HepG2 (cell line): ENCODE data around the gene GRID1. TPM values are rescaled to one million over a fixed set of nuclear protein-coding genes. Genes with fewer than 3 reads are reported as not detected.

Experiments used
- ARID2 ChIP-seq: sonication (generic); formaldehyde crosslinking; IDR thresholded peaks from 2 replicates; pipeline ENCODE4 v1.8.1; 2022; ENCODE audit warnings: mild to moderate bottlenecking, missing genetic modification reagents, borderline replicate concordance
- EED ChIP-seq: sonication (generic); formaldehyde crosslinking; IDR thresholded peaks from 2 replicates; pipeline ENCODE4 v1.5.0; 2020; ENCODE audit warnings: mild to moderate bottlenecking, missing genetic modification reagents
- MAF1 ChIP-seq: sonication (generic); formaldehyde crosslinking; IDR thresholded peaks from 2 replicates; pipeline ENCODE4 v1.5.0; 2020; ENCODE audit warnings: missing genetic modification reagents, borderline replicate concordance
- MAZ ChIP-seq, 2 experiments: sonication (generic) in 1 of 2; formaldehyde crosslinking in 1 of 2; IDR thresholded peaks; 2 replicates each; pipeline versions ENCODE4 v1.5.0 to v1.6.1; 2012 to 2020; ENCODE audit warnings: low read depth in 2 of 2, mild to moderate bottlenecking in 2 of 2, borderline replicate concordance in 1 of 2, improper control_type of control experiment in 1 of 2, low read length in 1 of 2, missing genetic modification reagents in 1 of 2, moderate library complexity in 1 of 2
- NFKB2 ChIP-seq: sonication (generic); formaldehyde crosslinking; IDR thresholded peaks from 2 replicates; pipeline ENCODE4 v1.4.0; 2020; ENCODE audit warnings: missing genetic modification reagents, borderline replicate concordance
- RAD51 ChIP-seq: fragments of 450-650 bp; IDR thresholded peaks from 2 replicates; pipeline ENCODE4 v1.6.1; 2016; ENCODE audit warnings: borderline replicate concordance
- RBAK ChIP-seq: sonication (generic); formaldehyde crosslinking; IDR thresholded peaks from 2 replicates; pipeline ENCODE4 v1.5.1; 2020; ENCODE audit warnings: mild to moderate bottlenecking, missing genetic modification reagents
- RFX5 ChIP-seq: IDR thresholded peaks from 2 replicates; pipeline ENCODE4 v1.6.1; 2011; ENCODE audit warnings: low read depth, low read length, improper control_type of control experiment
- SNAPC2 ChIP-seq: sonication (generic); formaldehyde crosslinking; IDR thresholded peaks from 2 replicates; pipeline ENCODE4 v1.8.1; 2022; ENCODE audit warnings: mild to moderate bottlenecking, missing genetic modification reagents
- ZBTB3 ChIP-seq: sonication (generic); formaldehyde crosslinking; IDR thresholded peaks from 2 replicates; pipeline ENCODE4 v1.4.0; 2020; ENCODE audit warnings: low read depth, mild to moderate bottlenecking, moderate library complexity, missing genetic modification reagents, borderline replicate concordance
- ZNF652 ChIP-seq: IDR thresholded peaks from 2 replicates; pipeline ENCODE4 v1.6.1; 2016; ENCODE audit warnings: low read depth, borderline replicate concordance
- ZNF672 ChIP-seq: sonication (generic); formaldehyde crosslinking; IDR thresholded peaks from 2 replicates; pipeline ENCODE4 v1.8.1; 2022; ENCODE audit warnings: missing genetic modification reagents
- ZZZ3 ChIP-seq: sonication (generic); formaldehyde crosslinking; IDR thresholded peaks from 2 replicates; pipeline ENCODE4 v1.4.0; 2020; ENCODE audit warnings: missing genetic modification reagents, mild to moderate bottlenecking, borderline replicate concordance
- polyA plus RNA-seq, 8 experiments: library from polyadenylated mRNA; depleted of rRNA in 3 of 8; stranded (reverse) in 7 of 8; unstranded in 1 of 8; fragments of >200 nt; fragmentation: Illumina TruSeq in 4 of 8; extraction: Trizol in 4 of 8; gene quantifications; 2 replicates each; pipeline versions ENCODE4 v1.2.1 to v1.2.3, GENCODE V29; 2011 to 2016; ENCODE audit warnings: low read depth in 4 of 8, missing spikeins in 1 of 8, mixed read lengths in 1 of 8; ENCODE audit not compliant: insufficient read depth in 1 of 8
- total RNA-seq, 5 experiments: library from RNA; depleted of rRNA; stranded (reverse); fragments of >200 nt; fragmentation: Illumina TruSeq; extraction: Trizol; gene quantifications; 2 replicates each; pipeline ENCODE4 v1.2.3, GENCODE V29; 2016; ENCODE audit warnings: low read depth in 1 of 5
- TF ChIP-seq, protein P1 (sequence below): sonication (generic); formaldehyde crosslinking; IDR thresholded peaks from 2 replicates; pipeline ENCODE4 v1.4.0; 2020; ENCODE audit warnings: missing genetic modification reagents, borderline replicate concordance
- TF ChIP-seq, protein P2 (sequence below): sonication (generic); formaldehyde crosslinking; conservative IDR thresholded peaks from 2 replicates; pipeline ENCODE4 v1.8.0; 2022; ENCODE audit warnings: missing genetic modification reagents
- TF ChIP-seq, protein P3 (sequence below): sonication (generic); formaldehyde crosslinking; IDR thresholded peaks from 2 replicates; pipeline ENCODE4 v1.4.0; 2020; ENCODE audit warnings: missing genetic modification reagents, borderline replicate concordance
- TF ChIP-seq, protein P4 (sequence below): sonication (generic); formaldehyde crosslinking; IDR thresholded peaks from 2 replicates; pipeline ENCODE4 v1.5.1; 2020; ENCODE audit warnings: missing genetic modification reagents, mild to moderate bottlenecking, borderline replicate concordance
- TF ChIP-seq, protein P5 (sequence below): IDR thresholded peaks from 2 replicates; pipeline ENCODE4 v1.6.1; 2016; ENCODE audit warnings: low read depth

GRID1 gene
- total and polyA plus RNA-seq, 2 of the 13 experiments (the other 11 are each of a cell fraction or from before 2014, with no cell fraction given), result 0.05 TPM; not detected in 1

DNA sequence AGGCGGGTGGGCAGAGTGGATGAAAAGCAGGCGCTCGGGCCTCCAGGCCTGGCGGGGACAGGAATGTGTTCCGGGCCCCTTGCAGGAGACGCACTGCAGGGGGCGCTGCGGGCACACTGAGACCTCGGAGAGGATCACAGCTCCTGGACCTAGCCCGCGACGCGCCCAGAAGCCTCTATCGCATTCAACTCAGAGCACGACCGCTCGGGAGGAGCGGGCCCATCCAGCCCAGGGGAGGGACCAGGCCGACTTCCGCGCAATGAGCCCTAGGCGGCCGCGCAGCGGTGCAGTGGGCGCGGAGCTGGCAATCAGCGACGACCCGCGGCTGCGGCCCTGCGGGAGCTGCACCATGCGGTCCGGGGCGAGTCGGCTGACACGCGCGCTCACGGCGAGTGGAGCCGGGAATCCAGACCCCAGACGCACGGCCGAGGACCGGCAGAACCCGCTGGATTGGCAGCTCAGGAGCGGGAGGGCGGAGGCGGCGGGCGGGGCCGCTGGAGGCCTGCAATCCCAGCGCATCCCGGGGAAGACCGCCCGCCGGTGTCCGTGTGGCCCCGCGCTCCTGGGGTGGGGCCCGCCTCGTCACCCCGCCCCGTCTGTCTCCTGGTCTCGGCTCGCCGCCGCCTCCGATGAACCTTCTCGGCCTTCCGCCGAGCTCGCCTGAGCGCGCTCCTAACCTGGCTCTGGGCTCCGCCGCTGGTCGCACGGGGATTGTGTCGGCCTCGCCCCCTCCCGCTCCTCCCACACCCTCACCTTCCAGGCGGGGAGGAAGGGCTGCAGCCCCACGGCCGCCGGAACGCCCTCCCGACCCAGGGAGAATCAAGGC lies 33.5 kb upstream of the GRID1 start (continued):
- TF ChIP-seq, protein P1, sequence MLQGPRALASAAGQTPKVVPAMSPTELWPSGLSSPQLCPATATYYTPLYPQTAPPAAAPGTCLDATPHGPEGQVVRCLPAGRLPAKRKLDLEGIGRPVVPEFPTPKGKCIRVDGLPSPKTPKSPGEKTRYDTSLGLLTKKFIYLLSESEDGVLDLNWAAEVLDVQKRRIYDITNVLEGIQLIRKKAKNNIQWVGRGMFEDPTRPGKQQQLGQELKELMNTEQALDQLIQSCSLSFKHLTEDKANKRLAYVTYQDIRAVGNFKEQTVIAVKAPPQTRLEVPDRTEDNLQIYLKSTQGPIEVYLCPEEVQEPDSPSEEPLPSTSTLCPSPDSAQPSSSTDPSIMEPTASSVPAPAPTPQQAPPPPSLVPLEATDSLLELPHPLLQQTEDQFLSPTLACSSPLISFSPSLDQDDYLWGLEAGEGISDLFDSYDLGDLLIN, result no peak; the same call in 1 of the 2 replicates
- no peak for TF ChIP-seq RAD51
- TF ChIP-seq ZBTB3 (CRISPR knock-in tag), result no peak; the same call in 1 of the 2 replicates
- TF ChIP-seq, protein P2, sequence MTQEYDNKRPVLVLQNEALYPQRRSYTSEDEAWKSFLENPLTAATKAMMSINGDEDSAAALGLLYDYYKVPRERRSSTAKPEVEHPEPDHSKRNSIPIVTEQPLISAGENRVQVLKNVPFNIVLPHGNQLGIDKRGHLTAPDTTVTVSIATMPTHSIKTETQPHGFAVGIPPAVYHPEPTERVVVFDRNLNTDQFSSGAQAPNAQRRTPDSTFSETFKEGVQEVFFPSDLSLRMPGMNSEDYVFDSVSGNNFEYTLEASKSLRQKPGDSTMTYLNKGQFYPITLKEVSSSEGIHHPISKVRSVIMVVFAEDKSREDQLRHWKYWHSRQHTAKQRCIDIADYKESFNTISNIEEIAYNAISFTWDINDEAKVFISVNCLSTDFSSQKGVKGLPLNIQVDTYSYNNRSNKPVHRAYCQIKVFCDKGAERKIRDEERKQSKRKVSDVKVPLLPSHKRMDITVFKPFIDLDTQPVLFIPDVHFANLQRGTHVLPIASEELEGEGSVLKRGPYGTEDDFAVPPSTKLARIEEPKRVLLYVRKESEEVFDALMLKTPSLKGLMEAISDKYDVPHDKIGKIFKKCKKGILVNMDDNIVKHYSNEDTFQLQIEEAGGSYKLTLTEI (CRISPR knock-in tag), result no peak
- TF ChIP-seq MAF1, result peak; percentile 54; the same call in 1 of the 2 replicates
- TF ChIP-seq RBAK (CRISPR knock-in tag), result no peak
- no peak for TF ChIP-seq ZNF652
- peak; percentile 15; the same call in 1 of the 2 replicates for TF ChIP-seq ZZZ3 (CRISPR knock-in tag)
- peak; percentile 58 for TF ChIP-seq MAZ (IDR thresholded peaks at IDR 0.05; ENCODE audit: borderline replicate concordance, low read depth, low read length)
- TF ChIP-seq MAZ (CRISPR knock-in tag; IDR thresholded peaks at IDR 0.05; ENCODE audit: low read depth), result peak; percentile 72
- TF ChIP-seq EED (CRISPR knock-in tag), result no peak; the same call in 1 of the 2 replicates
- TF ChIP-seq, protein P3, sequence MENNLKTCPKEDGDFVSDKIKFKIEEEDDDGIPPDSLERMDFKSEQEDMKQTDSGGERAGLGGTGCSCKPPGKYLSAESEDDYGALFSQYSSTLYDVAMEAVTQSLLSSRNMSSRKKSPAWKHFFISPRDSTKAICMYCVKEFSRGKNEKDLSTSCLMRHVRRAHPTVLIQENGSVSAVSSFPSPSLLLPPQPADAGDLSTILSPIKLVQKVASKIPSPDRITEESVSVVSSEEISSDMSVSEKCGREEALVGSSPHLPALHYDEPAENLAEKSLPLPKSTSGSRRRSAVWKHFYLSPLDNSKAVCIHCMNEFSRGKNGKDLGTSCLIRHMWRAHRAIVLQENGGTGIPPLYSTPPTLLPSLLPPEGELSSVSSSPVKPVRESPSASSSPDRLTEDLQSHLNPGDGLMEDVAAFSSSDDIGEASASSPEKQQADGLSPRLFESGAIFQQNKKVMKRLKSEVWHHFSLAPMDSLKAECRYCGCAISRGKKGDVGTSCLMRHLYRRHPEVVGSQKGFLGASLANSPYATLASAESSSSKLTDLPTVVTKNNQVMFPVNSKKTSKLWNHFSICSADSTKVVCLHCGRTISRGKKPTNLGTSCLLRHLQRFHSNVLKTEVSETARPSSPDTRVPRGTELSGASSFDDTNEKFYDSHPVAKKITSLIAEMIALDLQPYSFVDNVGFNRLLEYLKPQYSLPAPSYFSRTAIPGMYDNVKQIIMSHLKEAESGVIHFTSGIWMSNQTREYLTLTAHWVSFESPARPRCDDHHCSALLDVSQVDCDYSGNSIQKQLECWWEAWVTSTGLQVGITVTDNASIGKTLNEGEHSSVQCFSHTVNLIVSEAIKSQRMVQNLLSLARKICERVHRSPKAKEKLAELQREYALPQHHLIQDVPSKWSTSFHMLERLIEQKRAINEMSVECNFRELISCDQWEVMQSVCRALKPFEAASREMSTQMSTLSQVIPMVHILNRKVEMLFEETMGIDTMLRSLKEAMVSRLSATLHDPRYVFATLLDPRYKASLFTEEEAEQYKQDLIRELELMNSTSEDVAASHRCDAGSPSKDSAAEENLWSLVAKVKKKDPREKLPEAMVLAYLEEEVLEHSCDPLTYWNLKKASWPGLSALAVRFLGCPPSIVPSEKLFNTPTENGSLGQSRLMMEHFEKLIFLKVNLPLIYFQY, result peak; percentile 82
- 0 out of 2 replicates have a peak, but pooled peaks have one; percentile 28 for TF ChIP-seq ARID2 (CRISPR knock-in tag)
- no peak for TF ChIP-seq RFX5
- TF ChIP-seq NFKB2 (CRISPR knock-in tag), result peak; percentile 75; the same call in 1 of the 2 replicates
- no peak for TF ChIP-seq ZNF672 (CRISPR knock-in tag)
- peak; percentile 15; the same call in 1 of the 2 replicates for TF ChIP-seq SNAPC2 (CRISPR knock-in tag)
- TF ChIP-seq, protein P4, sequence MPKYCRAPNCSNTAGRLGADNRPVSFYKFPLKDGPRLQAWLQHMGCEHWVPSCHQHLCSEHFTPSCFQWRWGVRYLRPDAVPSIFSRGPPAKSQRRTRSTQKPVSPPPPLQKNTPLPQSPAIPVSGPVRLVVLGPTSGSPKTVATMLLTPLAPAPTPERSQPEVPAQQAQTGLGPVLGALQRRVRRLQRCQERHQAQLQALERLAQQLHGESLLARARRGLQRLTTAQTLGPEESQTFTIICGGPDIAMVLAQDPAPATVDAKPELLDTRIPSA (CRISPR knock-in tag), result peak; percentile 91
- TF ChIP-seq, protein P5, sequence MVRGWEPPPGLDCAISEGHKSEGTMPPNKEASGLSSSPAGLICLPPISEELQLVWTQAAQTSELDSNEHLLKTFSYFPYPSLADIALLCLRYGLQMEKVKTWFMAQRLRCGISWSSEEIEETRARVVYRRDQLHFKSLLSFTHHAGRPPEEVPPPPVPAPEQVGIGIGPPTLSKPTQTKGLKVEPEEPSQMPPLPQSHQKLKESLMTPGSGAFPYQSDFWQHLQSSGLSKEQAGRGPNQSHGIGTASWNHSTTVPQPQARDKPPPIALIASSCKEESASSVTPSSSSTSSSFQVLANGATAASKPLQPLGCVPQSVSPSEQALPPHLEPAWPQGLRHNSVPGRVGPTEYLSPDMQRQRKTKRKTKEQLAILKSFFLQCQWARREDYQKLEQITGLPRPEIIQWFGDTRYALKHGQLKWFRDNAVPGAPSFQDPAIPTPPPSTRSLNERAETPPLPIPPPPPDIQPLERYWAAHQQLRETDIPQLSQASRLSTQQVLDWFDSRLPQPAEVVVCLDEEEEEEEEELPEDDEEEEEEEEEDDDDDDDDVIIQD (CRISPR knock-in tag), result 0 out of 2 replicates have a peak, but pooled peaks have one; percentile 16
